ENCODE data around the gene CHD6. TPM values are rescaled to one million over a fixed set of nuclear protein-coding genes. Genes with fewer than 3 reads are reported as not detected.

CHD6 gene
- total and polyA plus RNA-seq, 2 of the 13 experiments (the other 11 are each of a cell fraction or from before 2014, with no cell fraction given), result 14.4 to 52.0 TPM

DNA sequence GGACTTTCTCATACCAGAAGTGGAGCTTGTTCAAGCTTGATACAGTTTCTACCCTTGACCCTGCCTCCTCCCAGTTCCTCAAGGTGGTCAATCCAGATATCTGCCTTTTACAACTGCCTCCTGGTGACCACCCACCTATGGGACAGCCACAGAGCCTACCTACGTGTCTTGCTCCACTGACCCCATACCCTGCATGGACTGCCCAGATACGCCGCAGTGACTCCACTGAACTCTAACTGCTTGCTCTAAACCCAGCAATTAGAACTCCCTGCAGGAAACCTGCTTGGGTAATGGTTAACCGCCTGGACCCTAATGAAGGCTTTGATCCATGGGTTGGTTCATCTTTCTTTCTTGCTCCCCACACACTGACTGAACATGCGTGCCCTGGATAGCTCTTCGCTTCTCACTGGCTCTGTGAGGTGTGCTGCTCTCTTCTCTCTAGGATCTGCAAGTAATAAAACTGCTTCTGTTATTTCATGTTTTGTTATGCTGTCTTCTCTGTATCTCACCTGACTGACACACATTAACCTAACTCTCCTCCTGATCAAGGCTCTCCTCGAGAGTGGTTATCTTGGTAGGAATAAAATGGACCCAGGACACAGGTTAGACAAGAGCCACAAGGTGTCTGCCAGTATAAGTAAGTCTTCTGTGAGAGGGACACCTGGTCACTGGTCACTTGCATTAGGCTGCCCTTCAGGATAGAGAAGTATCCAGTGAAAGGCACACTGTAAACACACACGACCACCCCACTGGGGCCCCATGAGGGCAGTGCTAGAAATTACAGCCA lies 79.2 kb downstream of the CHD6 start (continued):
- TF ChIP-seq ZHX1 (CRISPR knock-in tag; IDR thresholded peaks at IDR 0.05; ENCODE audit: low read depth), result no peak
- no peak for TF ChIP-seq TSC22D2 (CRISPR knock-in tag; IDR thresholded peaks at IDR 0.05; ENCODE audit: borderline replicate concordance)
- TF ChIP-seq, protein P1, sequence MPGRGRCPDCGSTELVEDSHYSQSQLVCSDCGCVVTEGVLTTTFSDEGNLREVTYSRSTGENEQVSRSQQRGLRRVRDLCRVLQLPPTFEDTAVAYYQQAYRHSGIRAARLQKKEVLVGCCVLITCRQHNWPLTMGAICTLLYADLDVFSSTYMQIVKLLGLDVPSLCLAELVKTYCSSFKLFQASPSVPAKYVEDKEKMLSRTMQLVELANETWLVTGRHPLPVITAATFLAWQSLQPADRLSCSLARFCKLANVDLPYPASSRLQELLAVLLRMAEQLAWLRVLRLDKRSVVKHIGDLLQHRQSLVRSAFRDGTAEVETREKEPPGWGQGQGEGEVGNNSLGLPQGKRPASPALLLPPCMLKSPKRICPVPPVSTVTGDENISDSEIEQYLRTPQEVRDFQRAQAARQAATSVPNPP (CRISPR knock-in tag; IDR thresholded peaks at IDR 0.05), result no peak; the same call in 1 of the 2 replicates
- no peak for TF ChIP-seq ISX (CRISPR knock-in tag; conservative IDR thresholded peaks at IDR 0.05)
- TF ChIP-seq, protein P2, sequence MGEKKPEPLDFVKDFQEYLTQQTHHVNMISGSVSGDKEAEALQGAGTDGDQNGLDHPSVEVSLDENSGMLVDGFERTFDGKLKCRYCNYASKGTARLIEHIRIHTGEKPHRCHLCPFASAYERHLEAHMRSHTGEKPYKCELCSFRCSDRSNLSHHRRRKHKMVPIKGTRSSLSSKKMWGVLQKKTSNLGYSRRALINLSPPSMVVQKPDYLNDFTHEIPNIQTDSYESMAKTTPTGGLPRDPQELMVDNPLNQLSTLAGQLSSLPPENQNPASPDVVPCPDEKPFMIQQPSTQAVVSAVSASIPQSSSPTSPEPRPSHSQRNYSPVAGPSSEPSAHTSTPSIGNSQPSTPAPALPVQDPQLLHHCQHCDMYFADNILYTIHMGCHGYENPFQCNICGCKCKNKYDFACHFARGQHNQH (CRISPR knock-in tag; IDR thresholded peaks at IDR 0.05), result peak; percentile 94
- TF ChIP-seq, protein P3, sequence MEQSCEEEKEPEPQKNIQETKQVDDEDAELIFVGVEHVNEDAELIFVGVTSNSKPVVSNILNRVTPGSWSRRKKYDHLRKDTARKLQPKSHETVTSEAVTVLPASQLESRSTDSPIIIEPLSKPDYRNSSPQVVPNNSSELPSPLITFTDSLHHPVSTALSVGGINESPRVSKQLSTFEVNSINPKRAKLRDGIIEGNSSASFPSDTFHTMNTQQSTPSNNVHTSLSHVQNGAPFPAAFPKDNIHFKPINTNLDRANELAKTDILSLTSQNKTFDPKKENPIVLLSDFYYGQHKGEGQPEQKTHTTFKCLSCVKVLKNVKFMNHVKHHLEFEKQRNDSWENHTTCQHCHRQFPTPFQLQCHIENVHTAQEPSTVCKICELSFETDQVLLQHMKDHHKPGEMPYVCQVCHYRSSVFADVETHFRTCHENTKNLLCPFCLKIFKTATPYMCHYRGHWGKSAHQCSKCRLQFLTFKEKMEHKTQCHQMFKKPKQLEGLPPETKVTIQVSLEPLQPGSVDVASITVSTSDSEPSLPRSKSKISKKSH (CRISPR knock-in tag; IDR thresholded peaks at IDR 0.05; ENCODE audit: borderline replicate concordance), result no peak
- 0 out of 2 replicates have a peak, but pooled peaks have one; percentile 32 for TF ChIP-seq ZNF160 (CRISPR knock-in tag; IDR thresholded peaks at IDR 0.05)
- no peak for TF ChIP-seq ZNF839 (CRISPR knock-in tag; IDR thresholded peaks at IDR 0.05; ENCODE audit: borderline replicate concordance)
- no peak for TF ChIP-seq SP2 (CRISPR knock-in tag; IDR thresholded peaks at IDR 0.05)
- TF ChIP-seq TARDBP (CRISPR knock-in tag; IDR thresholded peaks at IDR 0.05), result peak; percentile 69
- no peak for TF ChIP-seq ATF5 (CRISPR knock-in tag; IDR thresholded peaks at IDR 0.05; ENCODE audit: low read depth)
- TF ChIP-seq MXI1 (IDR thresholded peaks at IDR 0.05; ENCODE audit: borderline replicate concordance, low read depth, low read length), result peak; percentile 77; the same call in 1 of the 3 replicates
- TF ChIP-seq ZNF576 (CRISPR knock-in tag; IDR thresholded peaks at IDR 0.05), result no peak
- TF ChIP-seq ZNF121 (CRISPR knock-in tag; IDR thresholded peaks at IDR 0.05), result no peak
- peak; percentile 54; the same call in 1 of the 2 replicates for TF ChIP-seq HMG20A (CRISPR knock-in tag; IDR thresholded peaks at IDR 0.05; ENCODE audit: borderline replicate concordance)
- TF ChIP-seq ZC3H13 (CRISPR knock-in tag; IDR thresholded peaks at IDR 0.05), result no peak
- TF ChIP-seq ARHGAP35 (CRISPR knock-in tag; IDR thresholded peaks at IDR 0.05; ENCODE audit: borderline replicate concordance), result no peak; the same call in 1 of the 2 replicates
- TF ChIP-seq ZNF878 (CRISPR knock-in tag; IDR thresholded peaks at IDR 0.05), result no peak; the same call in 1 of the 2 replicates
- 0 out of 2 replicates have a peak, but pooled peaks have one; percentile 39 for TF ChIP-seq GATAD1 (CRISPR knock-in tag; IDR thresholded peaks at IDR 0.05)
- TF ChIP-seq SMAD1 (CRISPR knock-in tag; IDR thresholded peaks at IDR 0.05; ENCODE audit: borderline replicate concordance, low read depth), result peak; percentile 98; the same call in 1 of the 2 replicates
- TF ChIP-seq SP5 (CRISPR knock-in tag; IDR thresholded peaks at IDR 0.05; ENCODE audit: borderline replicate concordance, low read depth), result no peak

Measured in HepG2 (cell line).